ENCODE measurements around the gene SPOP. TPM values are rescaled to one million over a fixed set of nuclear protein-coding genes. Genes with fewer than 3 reads are reported as not detected.

Gene SPOP
- total and polyA plus RNA-seq, 3 experiments from 2014 or later, result 74.8 to 101 (median 75.1) TPM

DNA sequence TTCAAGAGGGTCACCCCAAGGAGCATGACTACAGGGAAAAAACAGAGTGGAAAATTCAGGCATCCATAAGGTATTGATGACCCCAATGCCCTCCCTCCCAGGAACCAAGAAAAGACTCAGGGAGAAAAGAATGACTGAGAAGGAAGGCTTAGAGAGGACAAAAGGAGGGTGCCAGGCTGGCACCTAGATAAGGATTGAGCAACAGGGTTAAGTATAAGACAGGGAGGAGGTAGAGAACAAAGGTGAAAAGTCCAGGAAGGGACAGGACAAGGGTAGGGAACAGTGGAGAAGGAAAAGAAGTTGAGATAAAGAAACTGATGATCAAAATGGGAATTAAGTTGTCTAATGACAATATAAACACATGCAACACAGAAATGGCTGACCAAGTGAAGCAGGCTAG lies 27.4 kb upstream of the SPOP start:
- ChIA-PET POLR2A (no interaction called here), CTCF (interaction anchor here (1.4 to 5.6 kb wide), 3 partner anchors 9 to 135 kb away, joined by 3 to 38 read pairs (median 6); no protein-coding TSS in a partner anchor)
- DNase-seq, result no peak
- peaks cover 0 to 2% of the 10 kb centered on the region in 2 donors for H3K27me3 Mint-ChIP-seq
- H3K36me3 Mint-ChIP-seq, result peaks cover 0 to 85% (median 14%) of the 10 kb centered on the region in 3 donors
- peak overlapping the region; percentile 11 to 90 (median 69) for H3K4me3 Mint-ChIP-seq
- Histone ChIP-seq H3K27me3 (ENCODE audit: insufficient read depth, low read length, poor library complexity, severe bottlenecking) (no peaks in the 10 kb centered on the region), H3K9me3 (ENCODE audit: low read length) (no peaks in the 10 kb centered on the region), H3K36me3 (ENCODE audit: insufficient read depth, low read length) (peaks cover 41% of the 10 kb centered on the region), H3K4me1 (ENCODE audit: insufficient read depth, low read length) (peaks cover 26% of the 10 kb centered on the region), H3K4me3 (ENCODE audit: low read length) (no peak overlapping the region), H3K27ac (ENCODE audit: low read depth, low read length) (no peak overlapping the region)
- H3K9me3 Mint-ChIP-seq, result no peaks in the 10 kb centered on the region
- peak overlapping the region; percentile 56 to 99 (median 82) for H3K27ac Mint-ChIP-seq
- peaks cover 40 to 52% (median 50%) of the 10 kb centered on the region in 3 donors for H3K4me1 Mint-ChIP-seq

DNA sequence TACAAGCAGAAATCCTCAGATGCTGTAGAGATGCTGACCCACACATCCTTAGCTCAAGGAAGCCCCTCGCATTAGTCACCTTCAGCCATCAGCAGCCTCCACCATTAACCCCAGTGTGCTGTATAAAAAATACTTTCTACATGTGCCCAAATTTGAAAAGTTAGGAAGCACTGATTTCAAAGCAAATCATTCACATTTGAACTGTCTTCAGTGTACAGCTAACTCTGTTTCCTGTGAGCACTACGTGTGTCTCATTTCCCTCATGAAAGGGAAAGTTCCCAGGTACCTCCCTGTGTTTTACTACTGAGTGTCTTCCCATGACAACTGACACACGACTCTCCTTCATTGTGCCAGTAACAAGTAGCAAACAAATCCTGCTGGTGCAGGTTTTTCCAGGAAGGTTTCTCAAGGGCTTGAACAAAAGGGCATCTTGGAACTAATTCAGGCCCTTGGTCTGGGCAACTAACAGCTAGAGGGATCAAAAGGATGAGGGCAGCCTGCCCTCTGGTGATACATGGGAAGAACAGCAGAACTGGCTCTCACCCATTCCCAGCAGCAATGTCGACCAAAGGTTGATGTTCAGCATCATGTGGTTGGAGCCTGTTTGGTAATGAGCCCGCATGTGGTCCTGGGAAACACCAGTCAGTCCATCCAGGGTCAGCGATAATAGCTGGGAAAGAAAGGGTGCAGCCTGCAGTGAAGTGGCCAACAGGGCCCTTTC lies 25.8 kb upstream of the SPOP start:
- peaks cover 22% of the 10 kb centered on the region for H3K4me1 ChIP-seq (ENCODE audit: insufficient read depth, low read length)
- peaks cover 41% of the 10 kb centered on the region for H3K36me3 ChIP-seq (ENCODE audit: insufficient read depth, low read length)
- no peaks in the 10 kb centered on the region for H3K9me3 Mint-ChIP-seq
- peak overlapping the region in 1 of 7 donors; percentile 21 for H3K4me3 Mint-ChIP-seq
- H3K27me3 Mint-ChIP-seq, result peaks cover 0 to 2% of the 10 kb centered on the region in 2 donors
- H3K27me3 ChIP-seq (ENCODE audit: insufficient read depth, low read length, poor library complexity, severe bottlenecking), result no peaks in the 10 kb centered on the region
- H3K4me3 ChIP-seq (ENCODE audit: low read length), result no peak overlapping the region
- no peak overlapping the region for H3K27ac ChIP-seq (ENCODE audit: low read depth, low read length)
- peaks cover 30 to 43% (median 42%) of the 10 kb centered on the region in 3 donors for H3K4me1 Mint-ChIP-seq
- peaks cover 3 to 82% (median 16%) of the 10 kb centered on the region in 3 donors for H3K36me3 Mint-ChIP-seq
- POLR2A ChIA-PET, result interaction anchor here (0.6 to 0.7 kb wide), 3 partner anchors 16 to 846 kb away, joined by 3 to 8 read pairs (median 5); partner anchors contain the start of gene FAM117A
- CTCF ChIA-PET, result interaction anchor here (0.9 to 5.6 kb wide), 5 partner anchors 8 to 148 kb away, joined by 3 to 38 read pairs (median 6); partner anchors contain the start of gene NXPH3
- H3K9me3 ChIP-seq (ENCODE audit: low read length), result no peaks in the 10 kb centered on the region
- DNase-seq, result no peak
- H3K27ac Mint-ChIP-seq, result peak overlapping the region in 4 of 8 donors; percentile 36 to 66 (median 62)

DNA sequence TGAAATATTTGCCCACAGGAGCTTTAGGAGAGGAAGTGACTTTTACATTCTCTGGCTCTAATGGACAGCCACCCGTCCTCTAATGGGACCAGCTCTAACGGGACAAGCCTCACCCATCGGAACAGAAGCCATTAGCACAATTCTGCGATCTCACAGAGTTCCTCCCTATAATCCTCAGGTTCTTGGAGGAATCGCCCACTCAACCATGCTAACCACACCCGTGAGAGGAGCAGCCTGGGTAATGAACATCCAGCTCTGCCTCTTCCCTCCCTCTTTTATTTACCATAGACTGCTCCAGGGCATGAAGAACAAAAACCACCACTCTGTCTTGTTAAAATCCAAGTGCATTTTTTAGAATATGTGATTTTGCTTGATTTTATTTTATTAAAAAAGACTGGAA lies 23.1 kb upstream of the SPOP start:
- Mint-ChIP-seq H3K9me3 (no peaks in the 10 kb centered on the region), H3K4me1 (peaks cover 18 to 29% (median 28%) of the 10 kb centered on the region in 3 donors), H3K27ac (peak overlapping the region in 1 of 8 donors; percentile 55), H3K4me3 (no peak overlapping the region), H3K27me3 (no peaks in the 10 kb centered on the region), H3K36me3 (peaks cover 3 to 62% (median 16%) of the 10 kb centered on the region in 3 donors)
- POLR2A ChIA-PET, result no interaction called here
- Histone ChIP-seq H3K27me3 (ENCODE audit: insufficient read depth, low read length, poor library complexity, severe bottlenecking) (no peaks in the 10 kb centered on the region), H3K36me3 (ENCODE audit: insufficient read depth, low read length) (peaks cover 41% of the 10 kb centered on the region), H3K4me3 (ENCODE audit: low read length) (no peak overlapping the region), H3K27ac (ENCODE audit: low read depth, low read length) (no peak overlapping the region), H3K9me3 (ENCODE audit: low read length) (no peaks in the 10 kb centered on the region), H3K4me1 (ENCODE audit: insufficient read depth, low read length) (peaks cover 14% of the 10 kb centered on the region)
- DNase-seq, result no peak
- CTCF ChIA-PET, result interaction anchor here (1.3 to 1.8 kb wide), 2 partner anchors 9 to 131 kb away, joined by 3 to 12 read pairs; no protein-coding TSS in a partner anchor

DNA sequence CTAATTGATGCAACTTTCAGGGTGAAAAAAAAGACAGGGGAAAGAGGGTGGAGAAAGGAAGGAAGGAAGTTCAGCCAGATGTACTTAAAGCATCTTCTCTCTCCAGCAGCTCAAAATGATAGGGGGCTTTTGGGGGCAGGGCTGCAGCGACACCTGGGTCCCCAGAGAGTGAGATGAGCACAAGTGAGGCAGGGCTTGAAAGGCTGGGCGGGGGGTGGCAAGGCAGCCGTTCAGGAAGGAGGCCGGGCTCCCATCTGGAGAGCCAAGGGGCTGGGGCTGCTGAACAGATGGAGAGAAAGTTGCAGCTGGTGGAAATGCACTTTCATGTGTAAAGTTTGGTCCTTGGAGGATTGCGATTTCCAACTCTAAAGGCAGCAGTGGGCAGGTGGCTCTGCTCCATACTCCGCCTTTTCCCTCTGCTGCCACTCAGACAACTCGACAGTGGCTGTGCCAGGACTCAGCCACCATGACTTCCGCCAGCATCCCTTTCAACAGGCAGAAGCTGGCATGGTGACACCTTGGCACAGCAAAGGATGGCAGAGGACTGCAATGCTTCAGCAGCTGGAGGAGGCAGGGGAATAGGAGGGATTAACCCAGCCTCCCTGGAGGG lies 22.2 kb upstream of the SPOP start:
- Mint-ChIP-seq H3K9me3 (no peaks in the 10 kb centered on the region), H3K27me3 (no peaks in the 10 kb centered on the region), H3K36me3 (peaks cover 3 to 54% (median 15%) of the 10 kb centered on the region in 3 donors), H3K27ac (peak overlapping the region in 4 of 8 donors; percentile 17 to 84 (median 46)), H3K4me1 (peaks cover 21 to 29% (median 29%) of the 10 kb centered on the region in 3 donors), H3K4me3 (no peak overlapping the region)
- Histone ChIP-seq H3K9me3 (ENCODE audit: low read length) (no peaks in the 10 kb centered on the region), H3K4me3 (ENCODE audit: low read length) (no peak overlapping the region), H3K27ac (ENCODE audit: low read depth, low read length) (no peak overlapping the region), H3K36me3 (ENCODE audit: insufficient read depth, low read length) (peaks cover 32% of the 10 kb centered on the region), H3K4me1 (ENCODE audit: insufficient read depth, low read length) (peaks cover 17% of the 10 kb centered on the region), H3K27me3 (ENCODE audit: insufficient read depth, low read length, poor library complexity, severe bottlenecking) (no peaks in the 10 kb centered on the region)
- ChIA-PET POLR2A (interaction anchor here (0.6 to 1.2 kb wide), 2 partner anchors 118 to 199 kb away, joined by 3 read pairs; no protein-coding TSS in a partner anchor), CTCF (interaction anchor here (1.3 to 1.8 kb wide), 3 partner anchors 8 to 130 kb away, joined by 3 to 12 read pairs (median 3); no protein-coding TSS in a partner anchor)
- DNase-seq, result no peak

DNA sequence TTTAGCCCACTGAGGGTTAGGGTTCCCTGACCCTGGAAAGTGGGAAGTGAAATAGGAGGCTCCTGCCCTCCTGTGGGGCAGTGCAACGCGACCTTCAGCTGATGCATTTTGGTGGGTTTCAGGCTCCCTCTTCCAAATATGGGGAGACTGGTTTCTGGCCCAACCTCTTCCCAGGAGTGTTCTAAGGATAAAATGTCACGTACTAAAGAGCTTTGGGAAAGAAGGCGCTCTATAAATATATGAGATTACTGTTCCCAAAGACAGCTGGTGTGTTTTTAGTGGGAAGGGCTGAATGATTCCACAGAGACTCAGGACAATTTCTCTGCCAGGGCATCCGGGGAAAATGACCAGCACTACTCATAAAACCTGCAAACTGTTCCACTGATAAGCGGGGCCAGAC lies 20.1 kb upstream of the SPOP start:
- ChIA-PET POLR2A (no interaction called here), CTCF (interaction anchor here (0.9 to 13.0 kb wide), 8 partner anchors 9 to 300 kb away, joined by 3 to 169 read pairs (median 4); no protein-coding TSS in a partner anchor)
- H3K9me3 ChIP-seq (ENCODE audit: low read length), result no peaks in the 10 kb centered on the region
- Mint-ChIP-seq H3K36me3 (peaks cover 3 to 34% (median 12%) of the 10 kb centered on the region in 3 donors), H3K4me1 (peaks cover 24 to 27% (median 27%) of the 10 kb centered on the region in 3 donors), H3K27ac (peak overlapping the region in 4 of 8 donors; percentile 23 to 72 (median 42)), H3K27me3 (no peaks in the 10 kb centered on the region), H3K4me3 (no peak overlapping the region), H3K9me3 (no peaks in the 10 kb centered on the region)
- DNase-seq, result no peak
- peaks cover 20% of the 10 kb centered on the region for H3K4me1 ChIP-seq (ENCODE audit: insufficient read depth, low read length)
- H3K27me3 ChIP-seq (ENCODE audit: insufficient read depth, low read length, poor library complexity, severe bottlenecking), result no peaks in the 10 kb centered on the region
- no peak overlapping the region for H3K4me3 ChIP-seq (ENCODE audit: low read length)
- no peak overlapping the region for H3K27ac ChIP-seq (ENCODE audit: low read depth, low read length)
- peaks cover 11% of the 10 kb centered on the region for H3K36me3 ChIP-seq (ENCODE audit: insufficient read depth, low read length)

DNA sequence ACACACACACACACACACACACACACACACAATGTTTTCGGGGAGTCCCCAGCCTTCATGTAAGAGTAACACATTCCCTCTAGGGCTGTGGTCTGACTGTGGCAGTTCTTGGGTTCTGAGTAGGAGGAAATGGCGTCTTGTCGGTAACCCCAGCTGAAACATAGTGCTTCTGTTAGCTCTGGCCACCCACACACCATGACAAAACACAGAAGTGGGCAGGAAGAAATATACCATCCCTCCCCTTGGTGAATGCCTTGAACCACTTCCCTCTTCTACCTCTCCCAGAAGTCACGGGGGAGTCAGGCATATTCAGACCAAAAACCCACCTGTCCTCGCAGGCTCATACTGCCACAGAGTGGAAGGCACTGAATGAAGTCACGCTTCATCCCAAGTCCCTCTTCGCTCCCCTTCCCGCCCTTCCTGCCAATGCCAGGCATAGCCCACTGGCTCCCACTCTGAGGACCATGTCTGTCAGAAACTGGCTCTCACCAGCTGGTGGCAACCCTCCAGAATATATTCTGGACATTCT lies 18.4 kb upstream of the SPOP start:
- POLR2A ChIA-PET, result interaction anchor here (0.5 to 1.9 kb wide), 6 partner anchors 12 to 152 kb away, joined by 3 to 5 read pairs (median 4); partner anchors contain the start of gene SLC35B1
- Mint-ChIP-seq H3K4me1 (peaks cover 29 to 34% (median 33%) of the 10 kb centered on the region in 3 donors), H3K4me3 (peak overlapping the region; percentile 18 to 79 (median 47)), H3K9me3 (no peaks in the 10 kb centered on the region), H3K27ac (peak overlapping the region; percentile 79 to 96 (median 90)), H3K36me3 (peaks cover 3 to 20% (median 13%) of the 10 kb centered on the region in 3 donors), H3K27me3 (no peaks in the 10 kb centered on the region)
- Histone ChIP-seq H3K36me3 (ENCODE audit: insufficient read depth, low read length) (peaks cover 6% of the 10 kb centered on the region), H3K4me1 (ENCODE audit: insufficient read depth, low read length) (peaks cover 20% of the 10 kb centered on the region), H3K27ac (ENCODE audit: low read depth, low read length) (no peak overlapping the region), H3K4me3 (ENCODE audit: low read length) (no peak overlapping the region), H3K9me3 (ENCODE audit: low read length) (no peaks in the 10 kb centered on the region), H3K27me3 (ENCODE audit: insufficient read depth, low read length, poor library complexity, severe bottlenecking) (no peaks in the 10 kb centered on the region)
- CTCF ChIA-PET, result interaction anchor here (0.7 to 13.0 kb wide), 25 partner anchors 8 to 164 kb away, joined by 3 to 169 read pairs (median 4); partner anchors contain the start of gene NXPH3
- peak; percentile 30 to 79 (median 71) for DNase-seq

DNA sequence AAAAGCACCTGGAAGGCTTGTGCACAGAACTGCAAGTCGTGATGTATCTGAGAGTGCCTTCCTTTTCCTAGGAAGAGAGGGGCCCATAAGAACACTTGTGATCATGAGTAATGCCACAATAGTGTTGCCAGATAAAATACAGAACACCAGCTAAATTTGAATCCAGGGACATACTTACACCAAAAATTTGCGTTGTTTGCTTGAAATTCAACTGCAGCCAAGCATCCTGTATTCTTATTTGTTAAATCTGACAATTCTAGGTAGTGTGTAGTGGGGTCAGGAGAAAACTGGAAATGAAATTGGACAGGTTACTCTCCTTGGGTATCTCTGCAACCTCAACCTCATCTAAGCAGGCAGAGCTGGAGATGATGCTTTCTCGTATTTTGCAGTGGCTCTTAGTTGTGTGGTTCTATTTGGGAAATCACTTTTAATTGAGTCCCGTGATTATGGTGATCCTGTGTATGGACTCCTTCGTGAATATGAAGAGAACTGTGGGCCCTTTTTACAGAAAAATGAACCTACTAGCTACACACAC lies 17.9 kb upstream of the SPOP start:
- Histone ChIP-seq H3K4me1 (ENCODE audit: insufficient read depth, low read length) (peaks cover 24% of the 10 kb centered on the region), H3K27me3 (ENCODE audit: insufficient read depth, low read length, poor library complexity, severe bottlenecking) (no peaks in the 10 kb centered on the region), H3K36me3 (ENCODE audit: insufficient read depth, low read length) (peaks cover under 1% of the 10 kb centered on the region), H3K4me3 (ENCODE audit: low read length) (no peak overlapping the region), H3K27ac (ENCODE audit: low read depth, low read length) (no peak overlapping the region), H3K9me3 (ENCODE audit: low read length) (no peaks in the 10 kb centered on the region)
- POLR2A ChIA-PET, result interaction anchor here (0.5 to 1.9 kb wide), 5 partner anchors 12 to 153 kb away, joined by 3 to 5 read pairs (median 4); partner anchors contain the start of gene SLC35B1
- CTCF ChIA-PET, result interaction anchor here (0.7 to 13.0 kb wide), 24 partner anchors 8 to 164 kb away, joined by 3 to 169 read pairs (median 4); partner anchors contain the start of gene NXPH3
- H3K4me3 Mint-ChIP-seq, result peak overlapping the region; percentile 18 to 79 (median 47)
- H3K9me3 Mint-ChIP-seq, result no peaks in the 10 kb centered on the region
- DNase-seq, result peak in 1 of 5 donors; percentile 26
- peaks cover 31 to 39% (median 34%) of the 10 kb centered on the region in 3 donors for H3K4me1 Mint-ChIP-seq
- peak overlapping the region; percentile 79 to 96 (median 90) for H3K27ac Mint-ChIP-seq
- H3K27me3 Mint-ChIP-seq, result no peaks in the 10 kb centered on the region
- peaks cover 3 to 15% (median 10%) of the 10 kb centered on the region in 3 donors for H3K36me3 Mint-ChIP-seq
